ENCODE data around the gene PLXNC1. TPM values are rescaled to one million over a fixed set of nuclear protein-coding genes. Genes with fewer than 3 reads are reported as not detected.

PLXNC1 gene
- total and polyA plus RNA-seq, 4 donors: 0.71 to 12.0 (median 3.3) TPM

GRCh38 chr12:94100990-94101737 is 47.2 kb upstream of the PLXNC1 start:
- 29% methylated on average over 38 of the region's 38 CpGs for WGBS
- DNase-seq (ENCODE audit: low spot score): peak; percentile 80
- peak overlapping the region in 1 of 2 donors; percentile 27 for H3K9ac ChIP-seq (ENCODE audit: low read depth in 1 of 2, low read length in 2 of 2)
- H3K4me3 ChIP-seq (ENCODE audit: low read depth in 1 of 3, low read length in 3 of 3): peak overlapping the region; percentile 53 to 67 (median 56)
- peaks cover 0 to 11% (median 9%) of the 10 kb centered on the region in 4 donors for H3K4me1 ChIP-seq (ENCODE audit: control insufficient read depth in 4 of 4, insufficient read depth in 4 of 4, low read length in 3 of 4)
- H3K9me3 ChIP-seq (ENCODE audit: control insufficient read depth in 4 of 4, low read length in 3 of 4): no peaks in the 10 kb centered on the region
- no peaks in the 10 kb centered on the region for H3K36me3 ChIP-seq (ENCODE audit: control insufficient read depth in 4 of 4, insufficient read depth in 3 of 4, low read depth in 1 of 4, low read length in 3 of 4)
- no peaks in the 10 kb centered on the region for H3K27me3 ChIP-seq (ENCODE audit: control insufficient read depth in 4 of 4, insufficient read depth in 4 of 4, low read length in 3 of 4)
- H3K27ac ChIP-seq (ENCODE audit: low read depth in 1 of 2, low read length in 2 of 2): no peak overlapping the region
- TF ChIP-seq EGR1 (IDR thresholded peaks at IDR 0.05; ENCODE audit: low read depth in 2 of 2) (no peak), CTCF (IDR thresholded peaks at IDR 0.05; ENCODE audit: low read depth, low read length, missing input control) (peak; percentile 73), HNF4A (conservative IDR thresholded peaks at IDR 0.05) (no peak), RAD21 (IDR thresholded peaks at IDR 0.05) (peak; percentile 85 to 97), YY1 (IDR thresholded peaks at IDR 0.05) (no peak)

DNA sequence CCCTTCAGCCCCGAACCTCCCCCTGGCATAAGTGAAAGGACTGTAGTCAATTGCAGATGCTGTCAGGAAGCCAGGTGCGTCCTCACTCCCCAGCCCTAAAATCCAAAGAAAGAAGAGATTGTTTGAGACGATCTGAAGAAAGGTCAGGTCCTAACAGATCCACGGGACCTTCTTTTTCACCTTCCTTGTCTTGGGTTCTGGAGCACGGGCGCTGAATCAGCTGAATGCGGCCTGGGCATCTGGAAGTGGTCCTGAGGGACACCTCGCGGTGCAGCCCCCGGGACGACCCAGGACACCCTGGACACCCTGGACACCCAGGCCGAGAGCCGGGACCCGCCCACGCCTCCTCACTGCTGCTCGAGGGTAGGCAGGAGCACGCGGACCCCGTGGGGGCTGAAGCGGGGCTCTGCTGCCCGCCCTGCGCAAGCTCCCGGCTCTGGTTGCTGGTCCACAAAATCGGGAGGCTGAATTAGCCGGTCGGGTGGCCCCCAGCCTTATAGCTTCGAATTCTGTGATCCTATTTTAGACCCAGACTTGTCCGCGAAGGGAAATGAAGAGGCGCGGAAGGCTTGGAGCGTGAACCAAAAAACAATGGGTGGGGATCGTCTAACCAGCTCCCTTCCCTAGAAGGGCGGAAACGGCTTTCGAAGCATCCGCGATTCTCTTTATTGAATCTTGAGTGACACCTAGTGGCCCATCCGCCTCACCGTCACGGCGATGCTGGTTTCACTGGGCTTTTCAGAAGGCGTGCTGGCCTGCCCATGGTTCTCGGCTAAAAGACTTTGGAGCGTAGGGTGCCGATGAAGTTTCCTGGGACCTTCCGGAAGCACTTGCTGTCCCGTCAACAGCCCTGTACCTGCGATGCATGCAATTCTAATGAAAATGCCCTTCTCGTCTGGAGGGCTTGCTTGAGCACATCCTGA is 46.4 kb upstream of the PLXNC1 start:
- Histone ChIP-seq H3K27me3 (ENCODE audit: control insufficient read depth in 4 of 4, insufficient read depth in 4 of 4, low read length in 3 of 4) (no peaks in the 10 kb centered on the region), H3K36me3 (ENCODE audit: control insufficient read depth in 4 of 4, insufficient read depth in 3 of 4, low read depth in 1 of 4, low read length in 3 of 4) (no peaks in the 10 kb centered on the region), H3K9ac (ENCODE audit: low read depth in 1 of 2, low read length in 2 of 2) (peak overlapping the region; percentile 27 to 43), H3K4me3 (ENCODE audit: low read depth in 1 of 3, low read length in 3 of 3) (peak overlapping the region; percentile 53 to 67 (median 56)), H3K4me1 (ENCODE audit: control insufficient read depth in 4 of 4, insufficient read depth in 4 of 4, low read length in 3 of 4) (peaks cover 0 to 11% (median 9%) of the 10 kb centered on the region in 4 donors), H3K9me3 (ENCODE audit: control insufficient read depth in 4 of 4, low read length in 3 of 4) (no peaks in the 10 kb centered on the region), H3K27ac (ENCODE audit: low read depth in 1 of 2, low read length in 2 of 2) (no peak overlapping the region)
- peak; percentile 78 for DNase-seq (ENCODE audit: low spot score)
- 2% methylated on average over 50 of the region's 50 CpGs for WGBS
- TF ChIP-seq SP1 (IDR thresholded peaks at IDR 0.05) (no peak), HNF4G (IDR thresholded peaks at IDR 0.05) (no peak), CTCF (IDR thresholded peaks at IDR 0.05; ENCODE audit: low read depth, low read length, missing input control) (peak; percentile 83), EGR1 (IDR thresholded peaks at IDR 0.05; ENCODE audit: low read depth in 2 of 2) (no peak), JUND (IDR thresholded peaks at IDR 0.05) (no peak), ATF3 (IDR thresholded peaks at IDR 0.05) (no peak), TAF1 (conservative IDR thresholded peaks at IDR 0.05) (no peak), RXRA (IDR thresholded peaks at IDR 0.05) (no peak), FOXA2 (IDR thresholded peaks at IDR 0.05) (no peak), YY1 (IDR thresholded peaks at IDR 0.05) (peak; percentile 19), NR2F2 (IDR thresholded peaks at IDR 0.05) (no peak), FOXA1 (IDR thresholded peaks at IDR 0.05) (no peak), HNF4A (conservative IDR thresholded peaks at IDR 0.05) (peak; percentile 13 to 19), GABPA (IDR thresholded peaks at IDR 0.05 in 1 of 2, conservative IDR thresholded peaks at IDR 0.05 in 1 of 2) (peak in 1 of 2 donors; percentile 15), RAD21 (IDR thresholded peaks at IDR 0.05) (peak; percentile 89 to 96)
- TF ChIP-seq, protein P1, sequence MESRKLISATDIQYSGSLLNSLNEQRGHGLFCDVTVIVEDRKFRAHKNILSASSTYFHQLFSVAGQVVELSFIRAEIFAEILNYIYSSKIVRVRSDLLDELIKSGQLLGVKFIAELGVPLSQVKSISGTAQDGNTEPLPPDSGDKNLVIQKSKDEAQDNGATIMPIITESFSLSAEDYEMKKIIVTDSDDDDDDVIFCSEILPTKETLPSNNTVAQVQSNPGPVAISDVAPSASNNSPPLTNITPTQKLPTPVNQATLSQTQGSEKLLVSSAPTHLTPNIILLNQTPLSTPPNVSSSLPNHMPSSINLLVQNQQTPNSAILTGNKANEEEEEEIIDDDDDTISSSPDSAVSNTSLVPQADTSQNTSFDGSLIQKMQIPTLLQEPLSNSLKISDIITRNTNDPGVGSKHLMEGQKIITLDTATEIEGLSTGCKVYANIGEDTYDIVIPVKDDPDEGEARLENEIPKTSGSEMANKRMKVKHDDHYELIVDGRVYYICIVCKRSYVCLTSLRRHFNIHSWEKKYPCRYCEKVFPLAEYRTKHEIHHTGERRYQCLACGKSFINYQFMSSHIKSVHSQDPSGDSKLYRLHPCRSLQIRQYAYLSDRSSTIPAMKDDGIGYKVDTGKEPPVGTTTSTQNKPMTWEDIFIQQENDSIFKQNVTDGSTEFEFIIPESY (IDR thresholded peaks at IDR 0.05): no peak
- TF ChIP-seq, protein P2, sequence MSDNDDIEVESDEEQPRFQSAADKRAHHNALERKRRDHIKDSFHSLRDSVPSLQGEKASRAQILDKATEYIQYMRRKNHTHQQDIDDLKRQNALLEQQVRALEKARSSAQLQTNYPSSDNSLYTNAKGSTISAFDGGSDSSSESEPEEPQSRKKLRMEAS (IDR thresholded peaks at IDR 0.05): no peak
- TF ChIP-seq, protein P3, sequence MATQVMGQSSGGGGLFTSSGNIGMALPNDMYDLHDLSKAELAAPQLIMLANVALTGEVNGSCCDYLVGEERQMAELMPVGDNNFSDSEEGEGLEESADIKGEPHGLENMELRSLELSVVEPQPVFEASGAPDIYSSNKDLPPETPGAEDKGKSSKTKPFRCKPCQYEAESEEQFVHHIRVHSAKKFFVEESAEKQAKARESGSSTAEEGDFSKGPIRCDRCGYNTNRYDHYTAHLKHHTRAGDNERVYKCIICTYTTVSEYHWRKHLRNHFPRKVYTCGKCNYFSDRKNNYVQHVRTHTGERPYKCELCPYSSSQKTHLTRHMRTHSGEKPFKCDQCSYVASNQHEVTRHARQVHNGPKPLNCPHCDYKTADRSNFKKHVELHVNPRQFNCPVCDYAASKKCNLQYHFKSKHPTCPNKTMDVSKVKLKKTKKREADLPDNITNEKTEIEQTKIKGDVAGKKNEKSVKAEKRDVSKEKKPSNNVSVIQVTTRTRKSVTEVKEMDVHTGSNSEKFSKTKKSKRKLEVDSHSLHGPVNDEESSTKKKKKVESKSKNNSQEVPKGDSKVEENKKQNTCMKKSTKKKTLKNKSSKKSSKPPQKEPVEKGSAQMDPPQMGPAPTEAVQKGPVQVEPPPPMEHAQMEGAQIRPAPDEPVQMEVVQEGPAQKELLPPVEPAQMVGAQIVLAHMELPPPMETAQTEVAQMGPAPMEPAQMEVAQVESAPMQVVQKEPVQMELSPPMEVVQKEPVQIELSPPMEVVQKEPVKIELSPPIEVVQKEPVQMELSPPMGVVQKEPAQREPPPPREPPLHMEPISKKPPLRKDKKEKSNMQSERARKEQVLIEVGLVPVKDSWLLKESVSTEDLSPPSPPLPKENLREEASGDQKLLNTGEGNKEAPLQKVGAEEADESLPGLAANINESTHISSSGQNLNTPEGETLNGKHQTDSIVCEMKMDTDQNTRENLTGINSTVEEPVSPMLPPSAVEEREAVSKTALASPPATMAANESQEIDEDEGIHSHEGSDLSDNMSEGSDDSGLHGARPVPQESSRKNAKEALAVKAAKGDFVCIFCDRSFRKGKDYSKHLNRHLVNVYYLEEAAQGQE (IDR thresholded peaks at IDR 0.05): no peak
